GM21515 (cell line): Measurements from ENCODE around the gene WNT7A.
"Not testable (repeated sequence)": the region's sequence is repeated elsewhere in the genome, so short reads cannot be mapped to it uniquely, and the experiment has no call there.

Source experiments
- ATAC-seq: cut with Tn5 transposase; IDR thresholded peaks from one replicate; pipeline ENCODE4 v1.9.1; 2021; ENCODE audit not compliant: unreplicated experiment

The WNT7A gene

DNA sequence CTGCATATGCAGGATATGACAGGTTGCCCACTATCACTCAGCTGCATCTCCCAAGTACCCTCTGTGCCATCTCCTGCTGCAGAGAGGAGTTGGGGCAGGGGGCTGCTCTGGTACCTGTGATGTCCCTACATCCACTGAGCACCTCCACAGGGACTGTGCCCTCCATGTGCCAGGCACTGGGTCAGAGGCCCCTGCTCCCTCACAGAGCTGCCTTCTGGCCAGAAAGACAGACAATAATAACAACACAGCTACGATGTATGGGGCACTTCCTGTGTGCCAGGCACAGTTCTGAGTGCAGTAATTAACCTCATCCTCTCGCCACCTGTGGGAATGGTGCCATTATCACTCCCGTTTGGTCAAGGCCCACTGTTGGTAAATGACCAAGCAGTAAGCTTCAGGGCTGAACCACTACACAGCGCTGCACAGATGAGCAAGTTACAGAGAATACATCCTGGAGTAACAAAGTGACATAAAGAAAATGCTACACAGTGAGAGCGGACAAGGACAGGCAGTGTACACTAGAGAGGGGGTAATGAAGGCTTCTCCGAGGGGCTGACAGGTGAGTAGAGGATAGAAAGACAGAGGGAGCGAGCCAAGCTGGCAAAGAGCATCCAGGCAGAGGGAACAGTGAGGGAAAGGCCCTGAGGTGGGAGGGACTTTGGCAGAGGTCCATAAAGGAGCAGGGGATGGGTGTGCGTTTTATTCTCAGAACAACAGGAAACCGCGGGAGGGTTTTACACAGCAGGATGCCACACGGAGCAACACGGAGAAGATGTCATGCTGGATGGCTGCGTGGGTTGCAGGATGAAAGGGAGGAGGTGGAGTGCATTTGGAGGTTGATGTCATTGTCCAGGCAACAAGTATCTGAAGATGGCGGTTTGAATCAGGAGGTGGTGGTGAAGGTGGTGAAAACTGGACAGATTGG, 13.6 kb downstream of the WNT7A start:
- ATAC-seq = no peak

DNA sequence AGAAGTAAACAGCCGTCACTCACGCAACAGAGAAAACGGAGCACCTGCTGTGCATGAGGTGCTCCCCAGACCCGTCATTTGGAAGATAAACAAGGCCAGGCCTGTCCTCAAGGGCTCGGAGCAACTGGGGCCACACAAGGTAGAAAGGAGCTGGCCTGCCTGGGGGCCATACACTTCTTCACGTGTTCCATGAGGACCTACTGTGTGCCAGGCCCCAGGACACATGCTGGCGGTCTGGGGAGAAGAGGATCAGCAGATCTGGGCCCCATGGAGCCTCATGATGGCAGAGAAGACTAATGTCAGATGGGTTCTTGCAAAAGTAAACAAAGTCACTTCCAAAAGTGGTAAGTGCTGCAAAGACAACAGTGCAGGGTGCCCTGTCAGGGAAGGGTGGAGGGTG, 14.3 kb downstream of the WNT7A start:
- ATAC-seq = no peak

DNA sequence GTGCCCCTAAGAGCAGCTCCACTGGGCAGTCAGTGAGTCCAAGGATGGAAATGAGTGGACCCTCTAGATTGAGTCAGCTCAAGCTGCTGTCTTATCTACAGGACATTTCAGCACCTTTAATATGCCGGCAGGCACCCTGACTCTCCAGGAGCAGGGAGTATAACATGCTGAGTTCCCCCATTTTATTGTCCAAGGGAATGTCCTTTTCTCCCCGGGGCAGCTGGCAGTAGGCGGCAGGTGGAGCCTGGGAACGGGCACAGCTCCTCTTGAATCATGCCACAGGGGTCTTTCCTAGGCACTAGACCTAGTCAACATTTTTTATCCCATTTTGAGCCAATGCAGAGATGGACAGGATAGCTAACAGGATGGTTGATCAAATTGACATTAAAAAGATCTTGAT, 14.8 kb downstream of the WNT7A start:
- ATAC-seq = no peak

DNA sequence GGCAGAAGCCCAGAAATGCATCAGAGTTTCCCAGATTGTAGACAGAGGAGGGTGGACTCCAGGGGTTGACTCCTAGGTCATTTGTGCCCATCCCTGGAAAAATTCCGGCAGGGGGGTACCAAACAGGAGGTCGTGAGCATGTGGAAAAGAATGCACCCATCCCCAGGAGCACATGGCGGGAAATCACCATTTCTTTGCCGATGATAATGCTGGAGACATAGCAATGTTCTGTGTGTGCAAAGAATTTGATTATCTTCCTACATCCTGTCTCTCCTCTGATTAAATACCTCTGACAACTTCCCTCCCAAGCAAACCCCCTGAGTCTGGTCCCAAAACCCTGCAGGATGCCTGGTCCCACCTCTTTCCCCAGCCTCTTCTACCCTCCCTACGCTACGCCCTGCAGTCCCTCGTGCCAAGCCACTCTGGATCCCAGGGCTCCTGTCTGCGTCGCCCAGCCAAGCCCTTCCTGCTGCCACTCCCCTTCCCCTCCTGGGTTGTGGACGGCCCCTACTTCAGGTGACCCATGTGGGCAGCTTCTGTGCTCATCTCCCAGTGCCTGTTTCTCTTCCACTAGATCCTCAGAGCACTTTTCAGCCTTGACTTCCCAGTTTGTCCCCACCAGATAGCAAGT, 15.8 kb downstream of the WNT7A start:
- no peak for ATAC-seq

DNA sequence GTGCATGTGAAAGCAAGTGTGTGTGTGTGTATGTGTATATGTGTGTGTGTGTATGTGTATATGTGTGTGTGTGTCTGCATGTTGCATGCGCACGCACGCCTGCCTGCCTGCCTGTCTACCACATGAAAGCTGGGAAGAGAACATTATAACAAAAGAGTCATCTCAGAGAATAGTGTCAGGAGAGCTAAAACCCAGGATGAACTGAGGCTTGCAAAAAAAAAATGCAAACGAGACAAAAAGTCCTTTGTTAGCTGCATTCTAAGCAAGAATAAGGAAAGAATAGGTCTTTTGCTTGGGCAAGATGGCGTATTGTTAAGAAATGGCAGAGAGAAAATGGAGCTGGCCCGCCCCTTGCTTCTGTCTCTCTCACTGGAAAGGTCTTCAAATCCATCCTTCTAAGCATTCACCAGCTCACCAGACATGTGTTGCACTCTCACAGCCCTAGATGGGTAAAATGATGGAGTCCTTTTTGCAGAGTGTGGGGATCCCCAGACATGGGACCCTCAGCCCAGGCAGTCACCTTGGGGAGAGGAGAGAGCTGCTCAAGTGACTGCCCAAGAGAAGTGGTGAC, 16.4 kb downstream of the WNT7A start:
- no peak for ATAC-seq

DNA sequence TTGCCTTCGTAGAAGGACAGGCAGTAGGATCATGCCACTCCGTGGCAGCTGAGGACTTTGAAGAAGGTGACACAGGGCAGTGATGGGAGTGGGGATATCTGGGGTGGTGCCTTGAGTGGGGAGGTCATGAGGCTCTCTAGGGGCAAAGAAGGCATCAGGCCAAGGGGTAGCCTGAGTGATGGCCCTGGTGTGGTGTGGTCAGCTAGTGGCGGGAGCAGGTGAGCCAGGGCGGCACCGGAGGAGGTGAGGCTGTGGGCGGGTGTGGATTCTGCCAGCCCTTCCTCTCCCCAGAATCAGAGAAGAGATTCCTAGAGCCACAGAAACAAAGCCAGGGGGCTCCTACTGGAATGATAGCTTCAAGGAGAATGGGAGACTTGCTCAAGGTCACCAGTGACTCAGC, 18.4 kb downstream of the WNT7A start:
- ATAC-seq = no peak

DNA sequence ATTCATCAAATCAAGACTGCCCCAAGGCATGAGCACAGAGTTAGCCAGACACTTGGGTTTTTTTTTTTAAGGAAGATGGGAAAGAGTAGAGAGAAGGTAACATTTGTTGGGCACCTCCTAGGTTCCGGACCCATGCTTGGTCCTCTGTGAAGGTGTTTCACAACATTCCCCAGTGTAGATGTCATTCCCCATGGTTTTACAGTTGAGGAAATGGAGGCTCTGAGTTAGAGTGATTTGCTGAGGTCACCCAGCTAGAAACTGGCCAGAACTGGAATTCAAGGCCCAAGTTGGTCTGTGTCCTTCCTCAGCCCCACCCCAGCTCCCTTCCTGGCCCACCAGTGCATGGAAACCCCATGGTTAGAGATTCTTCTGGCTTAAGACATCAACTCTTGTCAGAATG, 19.9 kb downstream of the WNT7A start:
- ATAC-seq = no peak

DNA sequence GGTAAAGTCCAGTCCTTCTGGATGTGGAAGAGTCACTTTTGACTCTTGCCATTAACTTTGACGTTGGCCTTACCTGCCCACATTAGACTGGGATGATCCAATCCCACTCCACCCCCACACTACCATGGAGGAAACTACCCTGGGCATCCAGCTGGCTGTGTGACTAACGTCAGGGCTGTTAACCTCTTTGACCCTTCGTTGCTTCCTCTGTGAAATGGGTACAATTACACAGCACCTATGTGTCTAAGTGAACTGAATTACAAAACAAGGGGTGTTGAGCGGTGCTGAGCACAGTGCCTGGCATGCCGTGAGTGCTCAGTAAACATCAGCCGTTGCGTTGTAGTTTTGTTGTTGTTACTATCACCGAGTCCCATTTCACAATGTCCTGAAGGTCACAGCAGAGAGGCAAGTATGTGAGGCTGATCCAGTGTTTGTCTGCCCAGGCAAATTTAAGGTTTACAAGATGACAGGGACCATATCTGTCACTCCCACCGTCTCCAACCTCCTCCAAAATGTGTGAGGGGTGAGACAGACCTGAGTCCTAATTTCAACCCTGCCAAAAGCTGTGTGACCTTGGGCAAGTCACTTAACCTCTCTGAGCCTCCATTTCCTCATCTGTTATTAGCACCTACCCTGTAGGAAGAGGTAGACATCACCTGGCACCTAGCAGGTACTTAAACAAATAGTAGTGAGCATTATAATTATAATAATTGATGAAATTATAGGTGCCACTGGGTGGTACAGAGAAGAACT, 20.9 kb downstream of the WNT7A start:
- ATAC-seq = no peak

DNA sequence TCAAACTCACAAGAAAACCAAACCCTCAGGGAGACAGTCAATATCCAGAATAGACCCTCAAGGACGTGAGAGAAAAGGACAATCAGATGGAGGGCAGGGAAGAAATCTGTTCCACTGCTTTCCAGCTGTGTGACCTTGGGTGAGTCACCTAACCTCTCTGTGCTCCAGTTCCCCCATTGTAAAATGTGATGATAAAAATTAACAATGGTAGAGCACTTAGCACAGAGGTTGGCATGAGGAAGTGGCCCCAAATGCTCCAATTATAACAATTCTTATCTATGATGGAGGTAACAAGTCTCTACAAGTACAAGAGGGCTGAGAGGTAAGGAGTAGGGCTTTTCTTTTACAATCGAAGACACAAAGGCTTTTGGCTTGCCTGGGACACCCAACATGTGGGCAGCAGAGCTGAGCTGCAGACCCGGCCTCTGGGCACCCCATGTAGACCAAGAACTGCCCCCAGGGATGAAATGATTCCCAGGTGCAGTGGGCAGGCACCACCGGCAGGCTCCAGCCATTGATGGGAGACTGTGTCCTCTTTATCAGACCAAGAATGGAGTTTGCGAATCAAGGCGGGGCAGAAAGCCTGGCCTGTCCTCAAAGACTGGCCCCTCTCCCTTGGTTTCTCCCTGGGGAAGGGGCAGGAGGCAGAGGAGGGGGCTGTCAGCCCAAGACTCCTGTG, 22.0 kb downstream of the WNT7A start:
- no peak for ATAC-seq

DNA sequence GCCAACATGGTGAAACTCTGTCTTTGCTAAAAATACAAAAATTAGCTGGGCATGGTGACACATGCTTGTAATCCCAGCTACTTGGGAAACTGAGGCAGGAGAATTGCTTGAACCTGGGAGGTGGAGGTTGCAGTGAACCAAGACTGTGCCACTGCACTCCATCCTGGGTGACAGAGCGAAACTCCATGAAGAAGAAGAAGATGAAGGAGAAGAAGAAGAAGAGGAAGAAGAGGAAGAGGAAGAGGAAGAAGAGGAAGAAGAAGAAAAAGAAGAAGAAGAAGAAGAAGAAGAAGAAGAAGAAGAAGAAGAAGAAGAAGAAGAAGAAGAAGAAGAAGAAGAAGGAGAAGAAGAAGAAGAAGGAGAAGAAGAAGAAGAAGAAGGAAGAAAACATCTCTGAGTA, 23.2 kb downstream of the WNT7A start:
- ATAC-seq = not testable (repeated sequence)

DNA sequence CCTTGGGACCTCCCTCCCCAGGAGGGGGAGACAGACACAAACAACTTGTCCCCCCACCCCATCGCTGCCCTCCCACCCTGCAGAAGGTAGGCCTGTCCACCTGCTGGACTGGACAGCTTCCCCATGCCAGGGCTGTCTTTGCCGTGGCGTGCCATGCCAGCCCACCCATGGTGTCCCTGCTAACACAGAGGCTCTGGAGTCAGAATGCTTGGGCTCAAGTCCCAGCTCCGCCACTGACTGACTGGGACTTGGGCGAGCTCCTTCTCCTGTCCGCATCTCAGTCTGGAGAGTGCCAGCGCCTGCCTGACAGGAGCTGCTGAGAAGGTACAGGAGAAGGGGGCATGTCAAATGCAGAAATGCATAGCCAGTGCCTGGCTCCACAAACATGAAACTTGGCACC, 23.9 kb downstream of the WNT7A start:
- no peak for ATAC-seq

DNA sequence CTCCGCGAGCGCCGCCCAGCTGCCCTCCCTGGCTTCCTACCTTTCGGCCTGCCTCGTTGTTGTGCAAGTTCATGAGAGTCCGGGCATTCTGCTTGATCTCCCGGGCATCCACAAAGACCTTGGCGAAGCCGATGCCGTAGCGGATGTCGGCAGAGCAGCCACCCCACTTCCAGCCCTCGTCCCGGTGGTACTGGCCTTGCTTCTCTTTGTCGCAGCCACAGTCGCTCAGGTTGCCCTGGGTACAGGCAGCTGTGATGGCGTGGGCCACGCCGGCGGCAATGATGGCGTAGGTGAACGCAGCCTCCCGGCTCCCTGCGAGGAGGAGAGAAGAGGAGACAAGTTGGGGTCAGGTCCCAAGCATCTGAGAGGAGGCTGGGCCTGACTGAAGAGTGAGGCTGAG, 25.4 kb downstream of the WNT7A start:
- no peak for ATAC-seq

DNA sequence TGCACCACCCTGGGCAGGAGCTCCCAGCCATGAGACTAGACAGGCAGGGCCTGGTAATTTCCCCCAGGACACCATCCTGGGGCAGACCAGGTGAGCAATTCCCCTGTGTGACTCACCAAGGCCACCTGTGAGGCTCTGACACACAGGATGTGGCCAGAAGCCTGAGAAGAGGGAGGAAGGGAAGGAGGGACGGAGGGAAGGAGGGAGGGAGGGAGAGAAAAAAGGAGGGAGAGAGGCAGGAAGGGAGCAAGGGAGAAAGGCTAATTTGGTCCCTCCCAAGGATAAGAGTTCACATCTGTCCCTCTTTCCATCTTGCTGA, 25.9 kb downstream of the WNT7A start:
- ATAC-seq = no peak

DNA sequence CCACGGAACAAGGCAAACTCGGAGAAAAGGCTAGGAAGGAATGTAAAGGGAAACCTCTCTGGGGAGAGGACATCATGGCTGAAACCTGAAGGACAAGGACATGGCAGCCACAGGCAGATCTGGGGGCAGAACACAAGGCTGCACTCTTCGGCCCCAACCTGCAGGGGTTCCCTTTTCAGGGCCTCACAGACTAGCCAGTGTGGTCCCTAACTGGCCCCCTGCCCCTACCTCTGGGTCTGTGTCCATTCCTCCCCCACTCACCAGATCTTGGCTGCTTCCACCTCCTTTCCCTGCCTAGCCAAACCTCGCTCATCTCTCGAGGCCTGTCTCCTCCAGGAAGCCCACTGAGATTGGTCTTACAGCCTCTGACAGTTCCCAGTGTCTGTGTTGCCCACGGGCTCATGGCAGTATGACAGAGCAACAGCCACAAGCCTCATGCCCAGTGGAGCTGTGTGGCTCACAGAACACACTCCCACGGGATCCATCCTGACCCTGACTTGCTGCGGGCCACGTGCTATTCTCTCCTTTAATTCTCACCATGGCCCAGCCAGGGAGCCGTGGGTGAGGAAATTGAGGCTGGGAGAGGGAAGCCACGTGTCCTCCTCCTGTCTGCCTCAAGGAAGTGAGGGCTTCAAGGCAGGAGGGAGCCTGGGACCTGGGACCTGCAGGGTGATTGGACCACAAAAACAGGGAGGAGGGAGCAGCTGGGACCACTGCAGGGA, 26.5 kb downstream of the WNT7A start:
- ATAC-seq = no peak

DNA sequence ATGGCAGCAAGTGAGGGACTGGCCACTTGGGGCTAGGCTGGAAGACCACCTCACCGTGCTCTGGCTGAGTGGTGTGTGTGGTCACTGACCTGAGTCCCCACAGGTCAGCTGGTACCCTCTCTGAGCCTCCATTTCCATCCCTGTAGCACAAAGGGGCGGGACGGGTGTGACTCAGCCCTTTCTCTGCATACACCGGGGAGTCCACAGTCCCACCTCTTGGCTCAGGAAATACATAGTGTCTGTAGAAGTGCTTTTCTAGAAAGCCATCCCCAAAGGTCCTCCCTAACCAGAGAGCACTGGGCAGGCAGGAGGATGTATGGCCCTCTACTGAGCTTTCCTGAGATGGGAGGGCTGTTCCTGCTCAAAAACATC, 27.2 kb downstream of the WNT7A start:
- no peak for ATAC-seq

DNA sequence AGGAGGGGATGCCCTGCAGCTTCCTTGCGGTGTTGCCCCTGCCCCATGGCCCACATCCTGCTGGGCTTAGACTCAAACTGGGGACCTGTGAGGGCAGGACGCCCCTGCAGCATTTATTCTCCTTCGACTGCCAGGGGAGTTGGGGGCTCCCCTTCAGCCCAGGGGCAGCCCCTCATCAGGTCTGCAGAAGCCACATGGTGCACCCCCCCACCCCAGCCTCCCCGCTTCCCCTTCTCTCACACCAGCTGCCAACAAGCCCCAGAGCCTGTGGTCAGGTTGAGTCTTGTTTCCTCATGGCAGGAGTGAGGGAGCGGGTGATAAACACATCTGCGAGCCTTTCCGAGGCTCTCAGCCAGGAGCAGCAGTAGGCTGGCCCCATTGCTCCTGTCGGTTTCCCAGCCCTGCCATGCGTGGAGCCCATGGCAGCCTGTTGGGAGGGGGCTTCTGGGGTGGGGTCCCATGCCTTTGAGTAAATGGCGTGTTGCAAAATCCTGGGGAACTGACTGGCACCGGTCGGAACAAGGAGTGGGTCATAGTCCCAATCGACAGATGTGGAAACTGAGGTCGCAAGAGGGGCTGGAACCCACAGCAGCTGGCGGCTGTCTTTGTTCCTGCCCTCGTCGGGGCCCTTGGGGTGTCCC, 27.8 kb downstream of the WNT7A start:
- no peak for ATAC-seq

DNA sequence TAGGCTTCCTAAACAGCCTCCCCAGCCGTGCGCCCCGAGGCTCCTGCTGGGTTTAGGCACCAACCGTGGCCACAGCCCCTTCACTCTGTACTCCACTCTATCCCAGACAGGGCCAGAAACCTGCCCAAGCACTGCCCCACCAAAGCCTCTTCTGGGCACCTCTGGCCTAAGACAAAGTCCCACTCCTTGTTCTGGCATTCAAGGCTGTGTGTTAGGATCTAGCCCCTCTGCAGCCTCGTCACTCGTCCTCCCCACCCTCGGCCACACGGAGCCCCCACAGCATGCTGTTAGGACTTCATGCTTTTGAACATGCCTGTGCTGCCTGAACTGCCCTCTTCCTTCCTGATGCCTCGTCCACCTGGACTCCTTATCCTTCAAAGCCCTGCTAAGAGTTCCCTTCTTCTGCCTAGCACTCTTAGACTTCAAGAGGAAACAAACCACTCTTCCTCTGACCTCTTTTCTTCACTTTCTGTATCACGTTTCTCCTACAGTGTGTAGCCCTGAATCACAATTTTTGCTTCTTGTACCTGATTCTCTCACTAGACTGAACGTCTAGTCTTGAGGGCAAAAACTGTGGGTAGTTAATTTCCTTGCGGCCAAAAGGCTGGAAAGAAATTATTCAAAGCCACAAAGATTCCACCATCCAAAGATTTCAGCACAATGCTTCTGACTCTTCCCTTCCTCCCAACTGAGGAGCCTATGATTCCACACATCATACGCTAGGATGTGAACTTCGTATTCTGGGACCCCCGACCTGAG, 28.6 kb downstream of the WNT7A start:
- ATAC-seq = no peak

DNA sequence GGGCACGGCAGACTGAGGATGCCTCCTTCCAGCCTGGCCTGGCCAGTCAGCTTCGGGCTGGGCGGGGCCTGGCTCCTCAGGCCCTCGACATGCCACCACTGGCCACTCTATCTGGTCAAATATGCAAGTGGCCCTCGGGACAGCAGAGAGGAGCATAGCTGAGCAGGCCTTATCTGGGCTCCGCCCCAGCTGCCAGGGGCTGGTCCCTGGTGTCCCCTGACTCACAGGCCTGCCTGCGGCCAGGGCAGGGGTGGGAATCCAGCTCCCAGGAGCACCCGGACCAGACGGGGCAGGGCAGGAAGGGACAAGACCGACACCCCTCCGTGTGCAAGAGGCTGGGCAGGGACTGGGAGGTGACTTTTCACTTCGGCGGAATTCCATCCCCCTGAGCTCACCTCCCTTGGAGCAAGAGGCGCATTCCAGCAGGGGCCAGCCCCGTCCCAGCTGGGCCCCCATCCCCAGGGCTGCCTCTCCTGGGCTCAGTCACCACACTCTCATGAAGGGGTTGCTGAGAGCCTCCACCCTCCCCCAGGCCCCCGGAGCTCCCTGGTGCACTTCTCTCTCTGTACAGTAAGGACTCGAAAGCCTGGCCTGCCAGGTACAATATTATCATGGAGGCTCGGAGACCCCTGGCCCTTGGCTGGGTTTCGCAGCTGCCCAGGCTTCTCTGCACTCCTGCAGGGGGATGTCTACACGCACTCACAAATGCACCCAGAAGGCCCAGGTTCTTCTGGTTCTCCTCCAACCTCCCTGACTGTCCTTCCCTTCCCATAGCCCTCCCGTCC, 29.5 kb downstream of the WNT7A start:
- ATAC-seq = no peak

DNA sequence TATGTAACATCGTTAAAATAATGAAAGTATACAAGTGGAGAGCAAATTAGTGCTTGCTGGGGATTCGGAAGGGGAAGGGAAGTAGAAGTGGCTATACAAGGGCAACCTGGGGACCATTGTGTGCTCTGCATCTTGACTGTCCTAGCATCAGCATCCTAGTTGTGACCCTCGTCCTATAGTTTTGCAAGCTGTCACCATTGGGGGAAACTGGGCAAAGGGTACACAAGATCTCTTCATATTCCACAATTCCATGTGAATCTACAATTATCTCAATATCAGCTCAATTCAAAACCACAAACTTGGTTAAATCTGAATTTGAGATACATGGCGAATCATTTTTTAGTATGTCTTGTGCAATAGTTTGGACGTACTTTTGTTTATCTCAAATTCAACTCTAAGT, 30.9 kb downstream of the WNT7A start:
- ATAC-seq = no peak
